HFF-Myc (cell line): ENCODE measurements around the gene IREB2.

Source experiments
- DNase-seq: peaks from one replicate; pipeline ENCODE4 v3.0.0-alpha.2; 2011; ENCODE audit warnings: low read depth; ENCODE audit errors: extremely low read depth
- H3K4me3 ChIP-seq: replicated peaks from 2 replicates; pipeline ENCODE4 v1.5.1; 2011; ENCODE audit warnings: low read depth, mild to moderate bottlenecking, control low read depth, low read length
- CTCF ChIP-seq: IDR thresholded peaks from 2 replicates; pipeline ENCODE4 v1.5.1; 2012; ENCODE audit warnings: mild to moderate bottlenecking, low read depth, low read length, control low read depth; ENCODE audit errors: missing control alignments

Gene IREB2

GRCh38 chr15:78391781-78392180 lies 46.2 kb upstream of the IREB2 start:
- H3K4me3 ChIP-seq: no peak overlapping the region

GRCh38 chr15:78392430-78392829 lies 45.6 kb upstream of the IREB2 start:
- no peak overlapping the region for H3K4me3 ChIP-seq
- TF ChIP-seq CTCF: no peak
- no peak for DNase-seq

More at GRCh38 chr15:78391781-78392180, 46.2 kb upstream of the IREB2 start:
- no peak for DNase-seq
- no peak for TF ChIP-seq CTCF

- no peak overlapping the region for H3K4me3 ChIP-seq
- TF ChIP-seq CTCF: no peak
- no peak for DNase-seq
Measured at GRCh38 chr15:78393137-78393536, 44.9 kb upstream of the IREB2 start.

DNA sequence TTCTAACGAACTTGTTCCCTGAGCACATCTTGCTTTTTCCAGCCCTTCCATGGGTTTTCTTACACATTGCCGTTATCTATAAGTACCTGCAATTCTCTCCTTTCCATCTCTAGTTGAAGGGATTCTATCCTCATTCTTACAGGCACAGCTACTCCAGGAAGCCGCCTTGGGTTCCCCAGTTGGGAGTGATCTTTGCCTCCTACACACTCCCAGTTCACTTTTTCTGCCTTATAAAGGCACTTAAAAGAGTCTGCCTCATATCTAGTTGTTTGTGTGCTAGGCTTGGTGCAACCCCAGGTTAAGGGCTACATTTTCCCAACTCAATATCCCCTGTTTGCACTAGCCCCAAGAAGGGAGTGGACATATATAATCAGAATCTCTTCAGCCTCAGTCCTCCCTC lies 44.0 kb upstream of the IREB2 start:
- no peak overlapping the region for H3K4me3 ChIP-seq
- no peak for TF ChIP-seq CTCF
- no peak for DNase-seq

DNA sequence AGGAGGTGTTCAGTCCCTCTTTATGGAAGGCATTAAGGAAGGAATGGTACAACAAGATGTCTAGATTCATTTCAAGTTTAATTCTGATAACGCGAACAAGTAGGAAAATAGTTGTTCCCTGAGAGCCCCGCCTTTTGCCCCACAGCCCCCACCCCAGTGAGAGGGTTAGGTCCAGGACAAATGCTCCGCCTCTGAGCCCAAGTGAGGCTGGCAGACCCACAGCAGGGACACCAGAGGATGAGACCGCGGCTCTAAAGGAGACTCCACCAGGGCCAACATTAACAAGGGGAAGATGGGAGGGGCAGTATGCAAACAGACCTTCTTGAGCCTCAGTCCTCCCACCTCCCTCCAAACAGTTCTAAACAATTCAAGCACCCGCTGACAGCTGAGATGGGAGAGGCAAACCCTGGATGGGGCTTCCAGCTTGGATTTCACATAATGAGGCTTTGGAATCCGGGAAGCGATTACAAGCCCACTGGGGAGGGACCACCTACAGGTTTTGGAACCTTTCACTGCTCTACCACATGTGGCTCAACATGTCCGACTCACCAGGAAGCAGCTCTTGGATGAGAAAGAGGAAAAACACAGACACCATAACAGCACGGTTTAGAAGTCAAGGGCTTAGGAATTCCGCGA lies 42.9 kb upstream of the IREB2 start:
- no peak for TF ChIP-seq CTCF
- no peak overlapping the region for H3K4me3 ChIP-seq
- no peak for DNase-seq

DNA sequence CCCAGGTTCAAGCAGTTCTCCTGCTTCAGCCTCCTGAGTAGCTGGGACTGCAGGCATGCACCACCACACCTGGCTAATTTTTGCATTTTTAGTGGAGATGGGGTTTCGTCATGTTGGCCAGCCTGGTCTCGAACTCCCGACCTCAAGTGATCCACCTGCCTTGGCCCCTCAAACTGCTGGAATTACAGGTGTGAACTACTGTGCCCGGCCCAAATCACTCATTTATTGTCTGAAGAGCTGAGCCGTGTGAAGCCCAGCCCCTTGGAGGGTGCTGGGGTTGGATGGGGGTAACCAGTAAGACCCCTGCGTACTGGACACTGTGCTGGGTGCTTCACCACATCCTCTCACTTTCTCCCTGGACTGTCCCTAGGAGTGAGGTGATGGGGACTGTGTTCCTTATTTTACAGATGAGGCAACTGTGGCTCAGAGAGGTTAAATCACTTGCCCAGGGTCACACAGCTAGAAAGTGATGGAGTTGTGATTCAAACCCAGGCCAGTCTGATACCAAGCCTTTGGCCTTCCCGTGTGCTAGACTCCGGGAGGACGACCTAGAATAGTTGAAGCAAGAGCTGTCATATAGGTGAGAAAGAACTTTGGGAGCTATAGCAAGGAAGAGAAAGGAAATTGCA lies 41.7 kb upstream of the IREB2 start:
- H3K4me3 ChIP-seq: no peak overlapping the region
- TF ChIP-seq CTCF: no peak
- DNase-seq: no peak

DNA sequence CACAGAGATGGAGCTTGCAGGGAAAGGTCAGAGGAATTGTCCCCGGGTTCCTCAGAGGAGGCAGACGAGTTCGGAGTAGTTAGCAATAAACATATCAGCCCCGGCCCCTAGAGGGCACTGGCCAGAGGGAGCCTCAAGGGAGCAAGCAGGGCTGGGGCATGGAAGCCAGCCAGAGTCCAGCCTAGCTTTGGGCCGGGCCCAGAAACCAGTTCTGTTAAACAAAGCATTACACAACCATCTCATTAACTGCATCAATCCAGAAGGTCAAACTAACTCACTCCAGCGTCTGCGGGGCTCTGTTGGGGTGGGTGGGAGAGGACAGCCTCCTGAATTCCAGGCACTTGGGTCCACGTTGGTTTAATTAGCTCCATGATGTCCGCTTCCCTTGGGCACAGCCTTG lies 41.0 kb upstream of the IREB2 start:
- no peak overlapping the region for H3K4me3 ChIP-seq
- DNase-seq: no peak
- TF ChIP-seq CTCF: peak; percentile 41
